ENCODE results near the gene SSBP3. TPM values are rescaled to one million over a fixed set of nuclear protein-coding genes. Genes with fewer than 3 reads are reported as not detected.

The SSBP3 gene
- total and polyA plus RNA-seq, 9 of the 15 experiments (the other 6 are each of a cell fraction or from before 2014, with no cell fraction given), result 8.7 to 108 (median 33.8) TPM

DNA sequence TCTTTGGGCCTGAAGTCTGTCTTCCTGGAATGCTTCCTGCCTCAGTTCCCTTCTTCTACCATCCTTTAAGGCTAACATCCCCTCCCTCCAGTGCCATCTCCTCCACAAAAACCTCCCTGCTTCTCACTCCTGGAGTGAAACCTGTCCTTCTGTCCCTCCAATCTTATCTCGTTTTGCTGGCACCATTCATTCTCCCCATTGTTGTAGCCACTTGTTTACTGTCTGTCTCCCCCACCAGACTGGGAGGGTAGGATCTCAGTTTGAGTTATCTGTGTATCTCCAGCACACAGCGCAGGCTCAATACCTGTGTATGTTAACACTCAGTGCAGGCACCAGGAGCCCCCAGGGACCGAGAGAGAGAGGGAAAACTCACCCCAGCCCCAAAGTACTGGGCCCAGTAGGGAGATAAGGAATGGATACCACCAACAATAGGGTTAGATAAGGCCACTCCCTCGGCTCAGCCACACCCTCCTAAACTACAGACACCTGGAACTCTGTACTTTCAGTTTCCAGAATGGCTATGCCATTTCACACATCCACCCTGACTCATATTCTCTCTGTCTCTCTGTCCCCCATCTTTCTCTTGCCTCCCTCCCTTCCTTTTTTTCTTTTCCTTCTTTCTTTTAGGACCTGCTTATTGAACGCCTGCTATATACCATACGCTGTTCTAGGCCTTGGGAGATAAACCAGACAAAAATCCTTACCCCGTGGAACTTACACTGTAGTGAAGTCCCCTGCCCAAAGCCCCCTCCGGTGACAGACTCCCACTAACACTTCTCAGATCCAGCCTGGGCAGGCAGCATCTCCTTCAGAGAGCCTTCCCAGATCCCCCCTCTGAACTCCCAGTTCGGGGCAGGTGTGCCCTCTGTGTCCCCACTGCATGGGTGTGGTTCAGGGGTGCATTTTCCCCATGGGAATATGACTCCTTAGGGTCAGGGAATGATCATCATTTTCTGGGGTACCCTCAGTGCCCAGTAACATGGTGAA is 3.3 kb upstream of the SSBP3 start (continued):
- TF ChIP-seq GTF2A2 (tag; IDR thresholded peaks at IDR 0.05) (no peak), MAFG (tag; conservative IDR thresholded peaks at IDR 0.05) (no peak), TARDBP (IDR thresholded peaks at IDR 0.05) (no peak; the same call in 1 of the 2 replicates), MAFF (IDR thresholded peaks at IDR 0.05; ENCODE audit: low read length) (no peak), ZNF584 (CRISPR knock-in tag; IDR thresholded peaks at IDR 0.05; ENCODE audit: low read depth) (no peak), NONO (IDR thresholded peaks at IDR 0.05; ENCODE audit: low read depth in 2 of 2, low read length in 1 of 2) (no peak; a peak in 1 of 4 replicates), ZFX (CRISPR knock-in tag; IDR thresholded peaks at IDR 0.05) (no peak), LARP7 (IDR thresholded peaks at IDR 0.05) (peak; percentile 74; the same call in 1 of the 2 replicates), TCF7 (IDR thresholded peaks at IDR 0.05; ENCODE audit: borderline replicate concordance) (no peak), ZNF384 (IDR thresholded peaks at IDR 0.05; ENCODE audit: low read depth, low read length) (no peak), BMI1 (IDR thresholded peaks at IDR 0.05; ENCODE audit: low read length) (no peak), ZNF780A (CRISPR knock-in tag; IDR thresholded peaks at IDR 0.05) (no peak), MIER1 (IDR thresholded peaks at IDR 0.05; ENCODE audit: low read depth) (no peak), MTA1 (IDR thresholded peaks at IDR 0.05; ENCODE audit: borderline replicate concordance) (peak; percentile 84), ZNF717 (CRISPR knock-in tag; IDR thresholded peaks at IDR 0.05) (no peak), CTBP1 (IDR thresholded peaks at IDR 0.05; ENCODE audit: borderline replicate concordance) (peak; percentile 97), PHF8 (IDR thresholded peaks at IDR 0.05; ENCODE audit: borderline replicate concordance, low read length) (no peak; the same call in 1 of the 2 replicates), RUNX1 (IDR thresholded peaks at IDR 0.05; ENCODE audit: low read depth) (no peak), HOXB6 (CRISPR knock-in tag; IDR thresholded peaks at IDR 0.05; ENCODE audit: borderline replicate concordance) (no peak), DPF2 (IDR thresholded peaks at IDR 0.05) (peak; percentile 93), FOXK2 (conservative IDR thresholded peaks at IDR 0.05 in 1 of 2, IDR thresholded peaks at IDR 0.05 in 1 of 2; ENCODE audit: low read depth in 2 of 2) (peak; percentile 87 to 96), TSC22D4 (tag; IDR thresholded peaks at IDR 0.05) (no peak), ZBTB17 (CRISPR knock-in tag; IDR thresholded peaks at IDR 0.05) (0 out of 2 replicates have a peak, but pooled peaks have one; percentile 42), MYC (IDR thresholded peaks at IDR 0.05; ENCODE audit: low read depth, low read length) (no peak; the same call in 1 of the 2 replicates), MYC (CRISPR knock-in tag; IDR thresholded peaks at IDR 0.05; ENCODE audit: borderline replicate concordance, low read depth) (no peak), ZNF77 (CRISPR knock-in tag; IDR thresholded peaks at IDR 0.05) (no peak)
- TF ChIP-seq, protein P1, sequence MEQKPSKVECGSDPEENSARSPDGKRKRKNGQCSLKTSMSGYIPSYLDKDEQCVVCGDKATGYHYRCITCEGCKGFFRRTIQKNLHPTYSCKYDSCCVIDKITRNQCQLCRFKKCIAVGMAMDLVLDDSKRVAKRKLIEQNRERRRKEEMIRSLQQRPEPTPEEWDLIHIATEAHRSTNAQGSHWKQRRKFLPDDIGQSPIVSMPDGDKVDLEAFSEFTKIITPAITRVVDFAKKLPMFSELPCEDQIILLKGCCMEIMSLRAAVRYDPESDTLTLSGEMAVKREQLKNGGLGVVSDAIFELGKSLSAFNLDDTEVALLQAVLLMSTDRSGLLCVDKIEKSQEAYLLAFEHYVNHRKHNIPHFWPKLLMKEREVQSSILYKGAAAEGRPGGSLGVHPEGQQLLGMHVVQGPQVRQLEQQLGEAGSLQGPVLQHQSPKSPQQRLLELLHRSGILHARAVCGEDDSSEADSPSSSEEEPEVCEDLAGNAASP (IDR thresholded peaks at IDR 0.05), result no peak
- TF ChIP-seq, protein P2, sequence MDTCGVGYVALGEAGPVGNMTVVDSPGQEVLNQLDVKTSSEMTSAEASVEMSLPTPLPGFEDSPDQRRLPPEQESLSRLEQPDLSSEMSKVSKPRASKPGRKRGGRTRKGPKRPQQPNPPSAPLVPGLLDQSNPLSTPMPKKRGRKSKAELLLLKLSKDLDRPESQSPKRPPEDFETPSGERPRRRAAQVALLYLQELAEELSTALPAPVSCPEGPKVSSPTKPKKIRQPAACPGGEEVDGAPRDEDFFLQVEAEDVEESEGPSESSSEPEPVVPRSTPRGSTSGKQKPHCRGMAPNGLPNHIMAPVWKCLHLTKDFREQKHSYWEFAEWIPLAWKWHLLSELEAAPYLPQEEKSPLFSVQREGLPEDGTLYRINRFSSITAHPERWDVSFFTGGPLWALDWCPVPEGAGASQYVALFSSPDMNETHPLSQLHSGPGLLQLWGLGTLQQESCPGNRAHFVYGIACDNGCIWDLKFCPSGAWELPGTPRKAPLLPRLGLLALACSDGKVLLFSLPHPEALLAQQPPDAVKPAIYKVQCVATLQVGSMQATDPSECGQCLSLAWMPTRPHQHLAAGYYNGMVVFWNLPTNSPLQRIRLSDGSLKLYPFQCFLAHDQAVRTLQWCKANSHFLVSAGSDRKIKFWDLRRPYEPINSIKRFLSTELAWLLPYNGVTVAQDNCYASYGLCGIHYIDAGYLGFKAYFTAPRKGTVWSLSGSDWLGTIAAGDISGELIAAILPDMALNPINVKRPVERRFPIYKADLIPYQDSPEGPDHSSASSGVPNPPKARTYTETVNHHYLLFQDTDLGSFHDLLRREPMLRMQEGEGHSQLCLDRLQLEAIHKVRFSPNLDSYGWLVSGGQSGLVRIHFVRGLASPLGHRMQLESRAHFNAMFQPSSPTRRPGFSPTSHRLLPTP (IDR thresholded peaks at IDR 0.05; ENCODE audit: borderline replicate concordance, extremely low read depth, insufficient read length), result no peak
